ENCODE results near the gene GJB5.

The GJB5 gene

GRCh38 chr1:34777519-34778321 is 22.9 kb downstream of the GJB5 start:
- DNase-seq, result no peak

DNA sequence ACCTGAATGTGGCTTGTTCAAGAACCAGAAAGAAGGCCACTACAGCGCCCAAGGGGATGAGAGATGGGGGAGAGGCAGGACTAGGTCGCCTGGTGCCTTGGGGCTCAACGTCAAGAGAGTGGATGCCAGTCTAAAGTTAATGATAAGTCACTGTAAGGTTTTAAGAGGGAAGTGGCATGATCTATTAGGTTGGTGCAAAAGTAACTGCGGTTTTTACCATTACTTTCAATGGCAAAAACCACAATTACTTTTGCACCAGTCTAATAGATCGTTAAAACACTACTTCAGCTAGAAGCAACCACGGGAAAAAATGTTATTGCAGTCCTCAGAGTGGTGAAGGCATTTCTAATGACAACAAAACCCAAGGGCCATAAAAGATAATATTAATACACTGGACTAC is 23.5 kb downstream of the GJB5 start:
- no peak for DNase-seq

GRCh38 chr1:34779005-34779404 is 24.2 kb downstream of the GJB5 start:
- DNase-seq, result no peak

DNA sequence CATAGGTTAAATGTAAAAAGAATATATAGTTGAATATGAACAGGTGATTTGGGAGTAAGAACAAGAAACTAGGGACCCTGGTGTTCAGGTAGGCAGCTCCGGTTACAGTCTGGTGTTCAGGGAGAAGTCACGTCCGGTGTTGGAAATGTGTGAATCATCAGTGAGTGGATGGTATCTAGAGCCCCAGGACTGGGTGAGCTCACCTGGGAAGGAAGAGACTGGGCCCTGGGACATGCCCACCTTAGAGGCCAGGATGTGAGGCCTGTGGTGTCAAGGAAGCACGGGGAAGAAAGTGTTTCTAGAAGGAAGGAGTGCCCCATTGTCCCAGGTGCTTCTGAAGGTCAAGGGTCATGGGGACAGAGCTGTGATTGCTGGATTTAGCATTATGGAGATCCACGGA is 24.7 kb downstream of the GJB5 start:
- DNase-seq, result no peak

DNA sequence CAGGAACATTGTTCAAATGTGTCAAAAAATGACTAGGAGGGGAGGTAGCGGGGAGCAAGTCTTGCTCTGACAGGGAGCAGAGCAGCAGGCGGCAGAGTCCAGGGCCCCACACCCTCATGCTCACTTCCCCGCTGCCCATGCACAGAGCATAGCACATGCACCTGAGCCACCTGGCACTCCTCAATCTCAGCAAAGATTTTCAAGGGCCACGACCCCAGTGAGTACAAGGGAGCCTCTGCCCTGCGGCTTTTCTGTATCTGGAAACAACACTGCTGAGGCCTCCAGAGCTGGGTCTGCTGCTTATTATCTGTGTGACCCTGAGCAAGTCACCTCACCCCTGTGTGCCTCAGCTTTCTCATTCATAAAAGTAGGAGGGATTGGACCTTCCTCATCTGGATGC is 25.1 kb downstream of the GJB5 start:
- no peak for DNase-seq

- DNase-seq, result no peak
These were observed 25.7 kb downstream of the GJB5 start for GRCh38 chr1:34780528-34780927.

GRCh38 chr1:34781071-34781843 is 26.4 kb downstream of the GJB5 start, which contains the start of gene GJB3:
Gene GJB3, plus strand, starts transcription at chr1:34781214. Its CDS starts 3,549 bp downstream, at chr1:34784763.
- DNase-seq, result no peak

DNA sequence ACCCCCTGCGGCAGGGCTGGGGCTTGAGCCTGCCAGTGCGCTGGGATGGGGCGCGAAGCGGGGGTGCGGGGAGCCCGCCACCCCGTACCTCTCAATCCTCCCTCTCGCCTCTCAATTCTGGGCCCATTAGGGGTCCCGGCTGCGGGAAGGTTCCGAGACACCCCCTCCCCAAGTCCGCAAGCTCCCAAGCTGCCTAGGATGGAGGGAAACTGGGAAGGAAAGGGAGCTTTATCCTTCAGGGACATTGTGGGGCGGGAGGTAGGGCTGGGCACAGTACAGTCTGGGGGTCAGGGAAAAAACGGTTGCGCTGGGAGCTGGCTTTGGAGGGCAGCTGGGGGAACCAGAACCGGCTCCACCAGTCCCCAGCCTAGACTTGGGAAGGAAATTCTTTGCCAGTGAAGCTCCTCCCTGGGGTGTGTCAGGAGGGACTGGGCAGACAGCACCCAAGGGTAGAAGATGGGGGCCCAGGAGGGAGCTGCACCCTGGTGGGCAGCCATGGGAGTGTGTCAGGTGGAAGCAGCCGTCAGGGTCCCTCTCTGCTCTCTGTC is 27.1 kb downstream of the GJB5 start:
- no peak for DNase-seq

- no peak for DNase-seq
These were observed 29.9 kb downstream of the GJB5 start for GRCh38 chr1:34784751-34785221.

GRCh38 chr1:34785231-34785874 is 30.5 kb downstream of the GJB5 start:
- no peak for DNase-seq

DNA sequence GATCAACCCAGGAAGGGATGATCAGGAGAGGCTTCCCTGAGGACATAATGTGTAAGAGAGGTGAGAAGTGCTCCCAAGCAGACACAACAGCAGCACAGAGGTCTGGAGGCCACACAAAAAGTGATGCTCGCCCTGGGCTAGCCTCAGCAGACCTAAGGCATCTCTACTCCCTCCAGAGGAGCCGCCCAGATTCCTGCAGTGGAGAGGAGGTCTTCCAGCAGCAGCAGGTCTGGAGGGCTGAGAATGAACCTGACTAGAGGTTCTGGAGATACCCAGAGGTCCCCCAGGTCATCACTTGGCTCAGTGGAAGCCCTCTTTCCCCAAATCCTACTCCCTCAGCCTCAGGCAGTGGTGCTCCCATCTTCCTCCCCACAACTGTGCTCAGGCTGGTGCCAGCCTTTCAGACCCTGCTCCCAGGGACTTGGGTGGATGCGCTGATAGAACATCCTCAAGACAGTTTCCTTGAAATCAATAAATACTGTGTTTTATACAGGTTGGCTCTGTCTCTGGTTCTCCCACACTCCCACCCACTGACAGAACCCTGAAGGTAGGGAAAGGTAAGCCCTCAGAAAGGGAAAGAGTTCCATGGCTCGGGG is 31.1 kb downstream of the GJB5 start:
- DNase-seq, result no peak

DNA sequence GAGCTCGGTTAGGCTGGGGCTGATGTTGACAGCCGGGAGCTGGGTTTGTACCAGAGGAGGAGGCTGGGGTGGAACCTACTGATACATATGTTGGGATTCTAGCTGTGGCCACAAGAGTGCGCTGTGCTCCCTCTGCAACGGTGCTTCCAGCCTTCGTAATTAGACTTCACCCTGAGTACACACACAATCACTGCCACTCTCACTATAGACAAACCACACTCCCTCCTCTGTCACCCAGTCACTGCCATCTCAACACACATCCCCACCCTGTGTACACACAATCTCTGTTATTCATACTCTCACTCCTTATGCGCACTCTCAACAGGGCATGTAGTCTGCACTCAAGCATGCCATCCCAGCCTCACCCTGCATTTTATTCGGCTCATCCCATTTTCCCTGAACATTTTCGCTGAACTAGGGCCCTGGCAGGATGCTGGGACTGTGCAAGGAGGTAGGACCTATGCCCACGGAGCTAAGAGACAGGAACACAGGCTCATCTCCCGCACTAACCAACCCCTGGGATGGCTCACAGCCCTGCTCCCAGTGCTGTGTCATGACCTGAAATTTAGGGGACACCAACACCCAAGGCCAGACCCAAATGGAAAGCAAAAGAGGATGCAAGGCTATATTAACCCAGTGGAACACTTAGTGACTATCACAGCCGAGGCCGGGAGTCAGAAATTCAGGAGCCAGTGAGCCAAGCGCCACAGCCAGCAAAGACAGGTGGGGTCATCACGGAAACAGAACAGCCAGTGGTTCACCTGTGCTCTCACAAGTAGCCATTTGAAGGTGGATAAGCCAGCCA is 31.9 kb downstream of the GJB5 start:
- DNase-seq, result peak; percentile 72

DNA sequence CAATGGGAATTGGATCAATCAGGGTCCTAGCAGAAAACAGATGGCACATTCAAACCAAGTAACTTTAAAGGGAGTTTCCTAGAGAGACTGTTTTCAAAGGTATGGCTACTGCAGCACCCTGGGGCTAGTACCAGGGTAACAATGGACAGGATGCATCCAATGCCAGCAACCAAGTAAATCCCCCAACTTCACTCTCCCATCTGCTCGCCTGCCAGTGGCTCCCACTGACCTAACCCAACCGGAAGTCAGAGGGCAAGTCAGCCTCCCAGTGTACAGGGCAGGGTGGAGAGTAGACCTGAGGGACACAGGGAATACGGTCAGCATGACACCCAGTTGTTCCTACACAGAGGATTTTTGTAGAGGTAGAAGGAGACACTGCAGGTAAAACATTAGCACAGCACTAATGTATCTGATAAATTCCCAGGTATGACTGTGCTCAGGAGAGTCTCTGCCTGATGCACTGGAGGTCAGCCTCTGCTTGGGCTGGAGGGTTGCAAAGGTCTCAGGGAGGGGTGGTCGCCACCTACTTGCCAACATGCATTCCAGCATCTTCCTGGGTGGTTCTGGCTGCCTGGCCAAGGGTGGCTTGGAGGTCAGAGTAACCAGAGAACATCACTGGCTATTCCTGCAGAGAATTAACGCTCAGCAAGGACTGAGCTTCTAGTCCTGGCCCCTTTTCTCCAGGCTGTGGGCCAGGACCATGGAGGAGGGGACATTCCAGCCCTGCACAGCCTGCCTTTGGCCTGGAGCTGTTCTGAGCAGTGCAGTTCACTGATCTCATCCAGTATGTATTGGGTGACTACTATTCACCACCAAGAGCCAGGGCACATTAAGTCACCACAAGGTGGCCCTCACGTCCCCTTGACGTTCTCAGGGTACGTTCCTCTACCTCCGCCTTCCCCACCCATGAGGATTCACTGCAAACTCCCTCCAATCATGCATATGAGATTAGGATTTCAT is 32.9 kb downstream of the GJB5 start:
- DNase-seq, result no peak

DNA sequence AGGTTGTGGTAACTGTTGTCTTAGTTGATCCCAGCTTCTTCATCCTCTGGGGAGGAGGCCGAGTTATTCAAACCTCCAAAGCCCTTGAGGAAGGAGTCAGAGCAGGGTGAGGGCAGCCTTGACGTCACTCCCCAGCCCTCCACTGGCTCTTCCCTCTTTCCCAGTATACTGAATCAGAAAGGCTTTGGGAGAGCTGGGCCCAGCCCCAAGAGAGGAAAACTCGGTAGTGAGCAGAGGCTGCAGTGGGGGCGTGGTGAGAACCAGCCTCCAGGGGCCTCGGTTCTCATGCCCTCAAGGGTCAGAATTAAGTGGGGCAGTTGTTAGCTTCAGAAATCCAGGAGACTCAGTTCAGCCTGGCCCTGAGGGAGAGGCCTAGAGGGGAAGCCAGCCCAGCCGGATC is 36.1 kb downstream of the GJB5 start:
- DNase-seq, result no peak

GRCh38 chr1:34792424-34792823 is 37.6 kb downstream of the GJB5 start:
- DNase-seq, result no peak

GRCh38 chr1:34792868-34793727 is 38.3 kb downstream of the GJB5 start, which contains the start of gene GJA4:
Gene GJA4, plus strand, starts transcription at chr1:34792999. Its CDS starts 1,215 bp downstream, at chr1:34794214.
- no peak for DNase-seq

DNA sequence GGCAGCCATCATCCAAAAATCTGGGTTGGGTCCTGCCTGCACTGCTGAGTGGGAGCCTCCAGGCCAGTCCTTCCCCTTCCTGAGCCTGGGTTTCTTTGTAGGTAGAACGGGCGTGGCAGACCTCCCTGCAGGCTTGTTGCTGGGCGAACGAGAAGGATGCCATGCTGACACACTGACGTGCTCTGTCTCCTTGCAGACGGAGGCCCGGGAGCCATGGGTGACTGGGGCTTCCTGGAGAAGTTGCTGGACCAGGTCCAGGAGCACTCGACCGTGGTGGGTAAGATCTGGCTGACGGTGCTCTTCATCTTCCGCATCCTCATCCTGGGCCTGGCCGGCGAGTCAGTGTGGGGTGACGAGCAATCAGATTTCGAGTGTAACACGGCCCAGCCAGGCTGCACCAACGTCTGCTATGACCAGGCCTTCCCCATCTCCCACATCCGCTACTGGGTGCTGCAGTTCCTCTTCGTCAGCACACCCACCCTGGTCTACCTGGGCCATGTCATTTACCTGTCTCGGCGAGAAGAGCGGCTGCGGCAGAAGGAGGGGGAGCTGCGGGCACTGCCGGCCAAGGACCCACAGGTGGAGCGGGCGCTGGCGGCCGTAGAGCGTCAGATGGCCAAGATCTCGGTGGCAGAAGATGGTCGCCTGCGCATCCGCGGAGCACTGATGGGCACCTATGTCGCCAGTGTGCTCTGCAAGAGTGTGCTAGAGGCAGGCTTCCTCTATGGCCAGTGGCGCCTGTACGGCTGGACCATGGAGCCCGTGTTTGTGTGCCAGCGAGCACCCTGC is 39.3 kb downstream of the GJB5 start:
- DNase-seq, result no peak

DNA sequence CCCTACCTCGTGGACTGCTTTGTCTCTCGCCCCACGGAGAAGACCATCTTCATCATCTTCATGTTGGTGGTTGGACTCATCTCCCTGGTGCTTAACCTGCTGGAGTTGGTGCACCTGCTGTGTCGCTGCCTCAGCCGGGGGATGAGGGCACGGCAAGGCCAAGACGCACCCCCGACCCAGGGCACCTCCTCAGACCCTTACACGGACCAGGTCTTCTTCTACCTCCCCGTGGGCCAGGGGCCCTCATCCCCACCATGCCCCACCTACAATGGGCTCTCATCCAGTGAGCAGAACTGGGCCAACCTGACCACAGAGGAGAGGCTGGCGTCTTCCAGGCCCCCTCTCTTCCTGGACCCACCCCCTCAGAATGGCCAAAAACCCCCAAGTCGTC is 39.9 kb downstream of the GJB5 start:
- DNase-seq, result no peak

DNA sequence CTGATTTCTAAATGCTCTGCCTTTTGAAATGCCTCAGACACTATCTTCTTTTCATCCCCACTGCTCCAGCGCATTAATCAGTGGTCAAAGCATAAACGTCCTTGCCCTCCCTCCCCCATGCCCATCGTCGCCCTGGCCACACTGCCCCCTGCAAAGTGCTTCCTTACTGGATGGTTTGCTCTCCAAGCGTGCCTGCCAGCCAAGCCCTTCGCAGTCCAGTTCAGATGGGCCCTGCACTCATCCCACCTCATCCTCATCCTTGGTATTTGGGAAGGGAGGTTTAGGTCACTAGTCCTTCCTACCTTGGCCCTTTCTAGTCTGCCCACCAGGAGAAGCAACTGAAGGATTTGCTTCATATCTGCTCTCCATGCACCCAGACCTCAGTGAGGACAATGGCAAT is 41.1 kb downstream of the GJB5 start:
- DNase-seq, result no peak

Data from femur (tissue), 1 donor.